ENCODE data around the gene SSBP2. TPM values are rescaled to one million over a fixed set of nuclear protein-coding genes. Genes with fewer than 3 reads are reported as not detected.
"Not testable (repeated sequence)": the region's sequence is repeated elsewhere in the genome, so short reads cannot be mapped to it uniquely, and the experiment has no call there.

SSBP2 gene
- total RNA-seq, 1 donor from 2014 or later = 9.8 TPM

GRCh38 chr5:81739291-81739690 lies 11.6 kb downstream of the SSBP2 start:
- DNase-seq (ENCODE audit: low read depth, low spot score) = no peak

GRCh38 chr5:81729276-81729675 lies 21.6 kb downstream of the SSBP2 start:
- no peak for DNase-seq (ENCODE audit: low read depth, low spot score)

DNA sequence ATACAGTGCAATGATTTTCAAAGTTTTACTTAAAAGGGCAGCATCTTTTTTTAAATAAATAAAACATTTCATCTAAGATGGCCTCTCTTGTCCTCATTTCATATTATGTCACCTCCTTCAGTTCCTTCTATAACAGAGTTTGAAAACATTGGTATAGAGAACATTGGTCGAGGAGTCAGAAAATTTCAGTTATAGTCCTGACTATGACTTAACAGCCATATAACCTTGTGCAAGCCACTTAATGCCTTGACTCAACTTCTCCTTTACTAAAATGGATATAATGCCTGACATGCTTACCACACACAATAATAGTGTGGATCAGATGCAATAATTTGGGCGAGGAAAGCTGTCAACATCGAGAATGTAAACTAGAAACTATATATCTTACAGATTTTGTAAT lies 22.6 kb downstream of the SSBP2 start:
- no peak for DNase-seq (ENCODE audit: low read depth, low spot score)

DNA sequence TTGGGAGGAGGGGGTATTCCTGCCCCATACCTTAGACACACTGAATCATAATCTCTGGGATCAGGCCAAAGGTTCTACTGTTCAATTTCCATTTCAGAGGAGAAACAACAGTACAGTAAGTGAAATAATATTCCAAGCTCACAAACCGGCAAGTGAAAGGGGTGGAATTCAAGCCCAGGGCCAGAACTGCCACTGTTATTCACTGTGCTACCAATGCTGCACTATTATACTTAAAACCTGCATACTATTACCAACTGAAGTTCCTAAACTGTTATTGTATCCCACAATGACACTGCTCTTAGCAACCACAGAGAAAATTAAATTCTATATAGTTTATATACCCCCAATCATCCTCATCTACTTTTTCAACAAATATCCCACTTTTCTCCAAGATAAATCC lies 24.6 kb downstream of the SSBP2 start:
- DNase-seq (ENCODE audit: low read depth, low spot score) = no peak

DNA sequence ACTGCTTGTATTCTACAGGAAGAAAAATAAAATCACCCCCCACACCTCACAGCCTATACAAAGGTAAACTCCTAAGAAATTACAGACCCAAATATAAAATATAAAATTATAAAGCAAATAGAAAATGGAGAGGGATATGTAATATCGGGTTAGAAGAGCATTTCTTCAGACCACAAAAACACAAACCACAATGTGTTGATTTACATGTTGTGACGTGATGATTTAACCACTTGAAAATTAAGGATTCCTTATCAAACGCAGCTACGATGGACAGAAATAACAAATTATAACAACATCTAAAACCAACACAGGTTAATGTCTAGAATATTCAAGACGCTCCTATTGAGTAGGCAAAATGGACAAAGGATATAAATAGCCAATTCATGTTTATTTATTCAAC lies 26.3 kb downstream of the SSBP2 start:
- DNase-seq (ENCODE audit: low read depth, low spot score) = no peak

DNA sequence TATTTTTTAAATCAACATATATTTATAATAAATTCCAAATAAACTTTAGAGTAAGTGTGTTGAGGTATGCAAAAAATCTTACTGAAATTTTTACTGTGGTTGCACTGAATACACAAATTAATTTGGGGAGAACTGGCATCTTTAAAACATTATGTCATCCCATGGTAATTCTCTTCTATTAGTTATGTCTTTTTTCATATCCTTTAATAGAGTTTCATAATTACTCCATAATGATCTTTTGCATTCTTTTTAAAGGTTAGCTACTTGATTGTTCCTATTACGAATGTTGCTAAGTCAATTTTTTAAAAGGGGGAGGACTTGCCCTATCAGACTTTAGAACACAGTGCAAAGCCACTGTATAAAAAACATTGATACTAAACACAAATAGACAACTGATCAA lies 26.8 kb downstream of the SSBP2 start:
- no peak for DNase-seq (ENCODE audit: low read depth, low spot score)

- no peak for DNase-seq (ENCODE audit: low read depth, low spot score)
These were observed 29.8 kb downstream of the SSBP2 start for GRCh38 chr5:81721049-81721448.

DNA sequence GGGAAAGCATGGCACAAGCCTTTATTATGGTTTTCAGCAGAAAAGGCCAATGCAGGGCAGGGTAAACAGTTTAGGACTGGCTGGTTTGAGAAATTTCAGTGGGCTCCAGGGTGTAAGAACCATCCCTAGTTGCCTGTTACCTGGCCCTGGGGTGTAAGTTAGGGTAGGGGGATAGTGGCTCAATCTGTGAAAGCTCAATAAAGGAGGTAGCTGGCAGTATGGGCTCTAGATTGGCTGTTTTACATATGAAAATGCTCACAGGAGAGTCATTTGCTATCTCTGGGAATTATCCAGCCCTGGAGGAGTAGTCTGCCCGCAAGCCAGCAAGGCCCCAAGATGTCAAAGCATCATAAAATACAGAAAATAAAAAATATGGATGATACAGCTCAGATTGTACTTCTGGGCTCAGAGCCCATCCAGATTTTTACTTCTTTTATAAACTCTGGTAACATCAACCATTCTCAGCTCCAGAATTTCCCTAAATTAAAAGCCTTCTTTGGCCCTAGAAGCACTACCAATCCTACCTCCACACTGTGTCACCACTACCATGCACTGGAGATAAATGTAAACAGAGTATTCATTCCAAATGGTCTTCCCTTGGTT lies 31.1 kb downstream of the SSBP2 start:
- no peak for DNase-seq (ENCODE audit: low read depth, low spot score)

GRCh38 chr5:81718300-81718699 lies 32.6 kb downstream of the SSBP2 start:
- DNase-seq (ENCODE audit: low read depth, low spot score) = peak; percentile 49

DNA sequence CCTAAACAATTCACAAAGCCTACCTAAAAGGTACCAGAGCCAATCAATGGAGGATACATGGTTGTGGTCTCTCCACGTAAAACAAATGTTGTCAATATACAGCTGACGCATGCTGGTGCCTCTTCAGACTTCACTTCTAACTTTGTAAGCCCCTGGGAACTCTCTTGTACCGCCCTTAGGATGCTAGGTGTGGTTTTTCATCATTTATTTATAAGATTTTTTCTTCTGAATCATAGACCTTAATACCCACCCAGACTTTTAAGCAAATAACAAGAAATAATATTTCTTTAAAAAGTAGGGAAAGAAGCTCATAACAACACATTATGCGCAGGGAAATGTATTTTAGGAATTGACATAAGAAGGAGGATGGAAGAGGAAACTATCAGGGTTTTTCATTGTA lies 33.0 kb downstream of the SSBP2 start:
- DNase-seq (ENCODE audit: low read depth, low spot score) = no peak

DNA sequence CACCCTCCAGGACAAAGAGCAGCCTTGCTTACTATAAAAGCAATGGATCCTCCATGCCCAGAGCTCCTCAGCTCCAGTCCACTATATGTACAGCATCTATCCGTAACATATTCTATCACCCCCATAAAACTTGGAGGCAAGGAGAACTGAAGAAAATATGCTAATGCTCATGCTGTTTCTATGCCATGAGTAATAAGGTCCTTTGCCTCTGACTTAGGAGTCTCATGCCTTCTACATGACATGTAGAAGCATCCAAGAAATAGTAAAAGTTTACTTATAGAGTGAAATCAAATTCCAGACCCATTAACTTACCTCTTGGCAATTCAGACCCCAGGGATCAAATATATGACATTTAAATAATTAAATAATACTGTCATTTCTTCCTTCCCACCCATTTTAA lies 33.7 kb downstream of the SSBP2 start:
- DNase-seq (ENCODE audit: low read depth, low spot score) = no peak

- not testable (repeated sequence) for DNase-seq (ENCODE audit: low read depth, low spot score)
These were observed 36.8 kb downstream of the SSBP2 start for GRCh38 chr5:81714076-81714475.

GRCh38 chr5:81708889-81709288 lies 42.0 kb downstream of the SSBP2 start:
- DNase-seq (ENCODE audit: low read depth, low spot score) = no peak

- no peak for DNase-seq (ENCODE audit: low read depth, low spot score)
These were observed 47.1 kb downstream of the SSBP2 start for GRCh38 chr5:81703840-81704239.

DNA sequence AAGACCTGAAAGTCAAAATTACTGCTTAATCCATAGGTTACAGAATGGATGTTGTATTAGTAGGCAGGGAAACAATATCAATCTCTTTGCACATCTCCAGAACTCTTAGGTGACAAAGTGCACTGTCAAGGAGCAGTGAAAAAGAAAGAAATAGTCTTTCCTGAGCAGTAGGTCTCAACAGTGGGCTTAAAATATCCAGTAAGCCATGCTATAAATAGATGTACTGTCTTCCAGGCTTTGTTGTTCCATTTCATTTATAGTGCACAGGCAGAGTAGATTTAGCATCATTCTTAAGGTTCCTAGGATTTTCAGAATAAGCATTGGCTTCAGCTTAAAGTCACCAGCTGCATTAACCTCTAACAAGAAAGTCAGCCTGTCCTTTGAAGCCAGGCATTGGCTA lies 50.7 kb downstream of the SSBP2 start:
- DNase-seq (ENCODE audit: low read depth, low spot score) = no peak

DNA sequence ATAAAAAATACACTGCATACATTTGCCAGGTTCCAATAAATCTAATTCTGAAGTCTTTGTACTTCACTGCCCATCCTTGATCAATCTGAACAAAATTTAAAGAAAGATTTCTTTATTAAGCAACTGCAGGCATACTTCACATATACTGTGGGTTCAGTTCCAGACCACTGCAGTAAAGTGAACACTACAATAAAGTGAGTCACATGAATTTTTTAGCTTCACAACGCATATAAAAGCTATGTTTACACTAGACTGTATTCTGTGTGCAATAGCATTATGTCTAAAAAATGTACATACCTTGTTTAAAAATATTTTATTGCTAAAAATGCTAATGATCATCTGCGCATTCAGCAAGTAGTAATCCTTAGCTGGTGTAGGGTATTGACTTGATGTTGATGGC lies 52.1 kb downstream of the SSBP2 start:
- no peak for DNase-seq (ENCODE audit: low read depth, low spot score)

DNA sequence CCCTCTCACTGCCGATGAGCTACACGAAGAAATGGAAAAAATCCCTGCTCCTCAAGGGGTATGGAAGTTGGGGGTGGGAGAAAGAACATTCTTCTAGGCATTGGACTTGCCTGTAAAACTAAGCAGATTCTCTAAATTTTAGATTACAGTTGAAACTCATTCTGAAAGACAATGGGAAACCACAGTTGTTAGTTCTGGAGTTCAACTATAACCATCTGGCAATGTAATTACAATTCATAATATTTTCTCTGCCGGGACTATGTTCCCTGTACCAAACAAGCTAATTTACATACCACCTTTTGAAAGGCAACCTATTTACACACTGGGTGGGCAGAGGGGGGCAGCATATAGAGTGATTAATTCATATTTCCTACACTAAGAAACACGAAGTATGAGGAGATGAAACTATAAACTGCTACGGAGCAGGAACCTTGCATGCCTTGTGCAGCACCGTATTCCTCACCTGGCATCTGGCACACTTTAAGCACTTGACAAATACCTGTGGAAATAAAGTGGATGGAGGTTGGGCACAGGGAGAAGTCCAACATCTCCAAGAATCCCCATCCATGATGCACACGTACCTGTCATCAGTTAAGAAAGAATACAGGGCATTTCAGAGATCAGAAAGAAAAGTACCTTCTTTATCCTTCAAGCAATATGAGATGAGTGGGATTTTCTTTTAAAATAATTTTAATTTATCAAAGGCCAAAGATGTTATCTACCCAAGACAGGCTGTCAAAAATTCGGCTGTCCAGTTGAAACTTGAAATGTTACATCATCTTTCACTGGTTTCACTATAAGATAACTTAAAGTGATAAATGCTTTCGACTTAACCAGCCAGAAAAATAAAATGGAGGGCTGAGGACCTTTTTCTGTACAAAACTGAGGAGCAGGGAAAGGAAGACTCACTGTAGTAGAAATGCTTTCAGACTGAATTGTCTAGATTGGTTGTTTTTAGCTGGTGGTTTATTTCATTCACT lies 54.2 kb downstream of the SSBP2 start:
- no peak for DNase-seq (ENCODE audit: low read depth, low spot score)

DNA sequence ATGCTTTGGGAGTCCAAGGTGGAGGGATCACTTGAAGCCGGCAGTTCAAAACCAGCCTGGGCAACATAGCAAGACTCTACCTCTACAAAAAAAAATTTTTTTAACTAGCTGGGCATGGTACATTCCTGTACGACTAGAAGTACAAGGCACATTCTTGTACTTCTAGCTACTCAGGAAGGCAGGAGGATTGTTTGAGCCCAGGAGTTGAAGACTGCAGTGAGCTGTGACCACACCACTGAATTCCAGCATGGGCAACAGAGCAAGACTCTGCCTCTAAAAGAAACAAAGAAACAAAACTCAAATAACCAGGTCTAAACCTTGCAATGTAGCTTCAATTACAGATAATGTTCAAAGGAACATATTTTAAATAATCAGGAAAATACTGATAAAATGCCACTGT lies 56.2 kb downstream of the SSBP2 start:
- no peak for DNase-seq (ENCODE audit: low read depth, low spot score)

- no peak for DNase-seq (ENCODE audit: low read depth, low spot score)
These were observed 62.7 kb downstream of the SSBP2 start for GRCh38 chr5:81688215-81688614.

DNA sequence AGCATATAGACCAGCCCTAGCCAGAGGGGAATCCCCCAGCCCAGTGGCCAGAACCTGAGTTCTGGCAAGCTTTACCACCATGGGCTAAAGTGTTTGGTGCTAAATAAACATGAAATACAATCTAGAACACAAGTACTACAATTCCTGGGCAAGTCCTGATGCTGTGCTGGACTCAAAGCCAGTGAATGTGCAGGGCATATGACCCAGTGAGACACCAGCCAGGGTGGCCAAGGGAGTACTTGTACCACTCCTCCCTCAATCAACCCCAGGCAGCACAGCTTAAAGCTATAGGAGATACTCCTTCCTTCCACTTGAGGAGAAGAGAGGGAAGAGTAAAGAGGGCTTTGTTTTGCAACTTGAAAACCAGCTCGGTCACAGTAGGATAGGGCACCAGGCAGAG lies 63.6 kb downstream of the SSBP2 start:
- no peak for DNase-seq (ENCODE audit: low read depth, low spot score)

DNA sequence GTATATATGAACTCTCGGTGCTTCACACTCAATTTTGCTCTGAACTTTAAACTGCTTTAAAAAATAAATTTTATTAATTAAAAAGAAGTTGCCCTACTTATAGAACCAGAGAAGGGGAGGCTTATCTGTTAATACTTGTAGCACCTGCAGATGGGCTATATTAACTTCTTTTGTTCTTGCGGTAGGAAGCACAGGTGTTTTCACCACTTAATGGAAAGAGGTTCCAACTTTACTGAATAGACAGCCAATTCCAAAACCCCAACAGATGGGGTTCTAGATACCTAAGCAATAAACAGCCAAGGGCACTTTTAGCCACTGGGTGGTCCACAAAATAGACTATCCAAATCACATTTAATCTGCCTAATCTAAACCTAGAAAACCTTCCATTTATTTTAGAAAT lies 65.4 kb downstream of the SSBP2 start:
- no peak for DNase-seq (ENCODE audit: low read depth, low spot score)

GRCh38 chr5:81679885-81680284 lies 71.0 kb downstream of the SSBP2 start:
- no peak for DNase-seq (ENCODE audit: low read depth, low spot score)

- DNase-seq (ENCODE audit: low read depth, low spot score) = no peak
These were observed 75.5 kb downstream of the SSBP2 start for GRCh38 chr5:81675420-81675819.
